Sciatic nerve (tissue), 2 donors: ENCODE data around the gene UBE2Q1. TPM values are rescaled to one million over a fixed set of nuclear protein-coding genes. Genes with fewer than 3 reads are reported as not detected.

ENCODE experiments used
- ATAC-seq: fragments of 200-7000 bp; cut with Tn5 transposase; one replicate; pipeline ENCODE4 v1.9.1; 2020; ENCODE audit warnings: mild to moderate bottlenecking, moderate library complexity
- DNase-seq: peaks from one replicate; pipeline ENCODE4 v3.0.0-alpha.2; 2020; ENCODE audit warnings: low spot score
- intact Hi-C: fragments of 100-400 bp; cut with DNase I; formaldehyde crosslinking; loops from one replicate; pipeline ENCODE4 v1.14.2; 2022
- total RNA-seq: library from RNA; stranded (reverse); fragmentation: NEBNext Ultra II Directional; extraction: Animal tissue kit (Norgen Biotek cat#: 25700); gene quantifications from one replicate; pipeline ENCODE4 v1.2.1, GENCODE V29; 2021
- donor health status: DM: no; HTN: no; CAD: no.
- donor health status: DM: no; HTN: no; CAD: no.

The UBE2Q1 gene
- 67.4 TPM for total RNA-seq

- intact Hi-C loops = loop anchor here (10.0 kb wide), 1 partner anchor 233 kb away; the partner anchor contains the start of genes AQP10 and ATP8B2
- DNase-seq (peak; percentile 80), ATAC-seq (no peak)
Measured at GRCh38 chr1:154557939-154558719, at the start of gene UBE2Q1. UBE2Q1 (minus strand) TSS chr1:154558662; CDS start chr1:154558553, 109 bp downstream.

GRCh38 chr1:154607609-154608396 lies 49.3 kb upstream of the UBE2Q1 start, which contains the start of gene ADAR:
ADAR (minus strand) TSS chr1:154608186; CDS start chr1:154608006, 180 bp downstream.
- intact Hi-C loops = no loop called here
- ATAC-seq (peak; percentile 96), DNase-seq (peak; percentile 94)

GRCh38 chr1:154607106-154607608 lies 48.7 kb upstream of the UBE2Q1 start:
- intact Hi-C loops = no loop called here
- DNase-seq (no peak), ATAC-seq (peak; percentile 3)

- ATAC-seq = no peak
- no peak for DNase-seq
- intact Hi-C loops = no loop called here
Measured at GRCh38 chr1:154605534-154605933, 47.1 kb upstream of the UBE2Q1 start.

- intact Hi-C loops = no loop called here
Measured at GRCh38 chr1:154603317-154603716, 44.9 kb upstream of the UBE2Q1 start.

GRCh38 chr1:154599658-154600057 lies 41.2 kb upstream of the UBE2Q1 start:
- DNase-seq = no peak
- intact Hi-C loops = no loop called here
- ATAC-seq = no peak

More at GRCh38 chr1:154603317-154603716, 44.9 kb upstream of the UBE2Q1 start:
- DNase-seq (no peak), ATAC-seq (no peak)

DNA sequence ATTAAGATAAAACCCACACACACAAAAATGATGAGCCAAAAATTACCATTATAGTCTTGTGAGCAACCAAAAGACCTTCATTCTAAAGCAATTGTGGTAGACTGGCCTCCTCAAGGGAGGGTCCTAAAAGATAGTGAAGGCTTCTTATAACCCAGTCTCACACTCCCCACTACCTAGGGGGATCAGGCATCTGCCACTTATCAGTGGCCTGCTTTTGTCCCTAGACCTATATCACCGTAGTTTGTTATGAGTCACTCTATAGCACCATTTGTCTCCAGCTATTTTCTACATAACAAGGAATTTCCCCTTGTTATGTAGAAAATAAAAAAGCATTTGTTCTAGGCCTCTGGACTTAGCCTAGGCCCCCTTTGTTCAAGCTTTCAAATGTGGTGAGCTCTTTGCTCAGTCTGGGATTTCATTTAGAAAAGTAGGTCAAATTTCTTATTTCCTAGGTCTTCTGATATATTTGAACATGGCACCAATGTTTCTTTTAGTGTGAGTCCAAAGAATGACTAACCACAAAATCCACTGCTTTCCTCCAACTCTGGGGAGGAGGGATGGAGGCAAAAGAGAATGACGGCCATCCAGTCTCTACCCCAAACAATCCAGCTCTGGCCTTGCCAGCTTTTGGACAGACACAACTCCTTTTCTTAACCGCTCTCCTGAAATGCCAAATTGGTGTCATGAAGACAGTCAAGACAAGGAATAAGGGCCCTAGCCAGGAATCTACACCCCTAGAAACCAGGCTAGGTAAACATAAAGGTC lies 40.6 kb upstream of the UBE2Q1 start:
- intact Hi-C loops = no loop called here
- ATAC-seq = no peak
- no peak for DNase-seq

DNA sequence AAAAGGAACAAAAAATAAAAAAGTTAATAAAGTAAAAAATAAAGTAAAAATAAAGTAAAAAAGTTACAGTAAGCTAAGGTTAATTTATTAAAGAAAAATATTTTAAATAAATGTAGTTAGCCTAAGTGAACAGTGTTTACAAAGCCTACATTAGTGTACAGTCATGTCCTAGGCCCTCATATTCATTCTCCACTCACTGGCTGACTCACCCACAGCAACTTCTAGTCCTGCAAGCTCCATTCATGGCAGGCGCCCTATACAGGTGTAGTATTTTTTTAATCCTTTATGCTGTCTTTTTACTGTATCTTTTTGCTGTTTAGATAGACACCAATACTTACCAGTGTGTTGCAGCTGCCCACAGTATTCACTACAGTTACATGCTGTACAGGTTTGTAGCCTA lies 37.2 kb upstream of the UBE2Q1 start:
- intact Hi-C loops = no loop called here
- ATAC-seq (no peak), DNase-seq (no peak)

- intact Hi-C loops = no loop called here
- no peak for DNase-seq
- no peak for ATAC-seq
Measured at GRCh38 chr1:154594811-154595210, 36.3 kb upstream of the UBE2Q1 start.

- intact Hi-C loops = no loop called here
- DNase-seq (no peak), ATAC-seq (no peak)
Measured at GRCh38 chr1:154593390-154593789, 34.9 kb upstream of the UBE2Q1 start.

DNA sequence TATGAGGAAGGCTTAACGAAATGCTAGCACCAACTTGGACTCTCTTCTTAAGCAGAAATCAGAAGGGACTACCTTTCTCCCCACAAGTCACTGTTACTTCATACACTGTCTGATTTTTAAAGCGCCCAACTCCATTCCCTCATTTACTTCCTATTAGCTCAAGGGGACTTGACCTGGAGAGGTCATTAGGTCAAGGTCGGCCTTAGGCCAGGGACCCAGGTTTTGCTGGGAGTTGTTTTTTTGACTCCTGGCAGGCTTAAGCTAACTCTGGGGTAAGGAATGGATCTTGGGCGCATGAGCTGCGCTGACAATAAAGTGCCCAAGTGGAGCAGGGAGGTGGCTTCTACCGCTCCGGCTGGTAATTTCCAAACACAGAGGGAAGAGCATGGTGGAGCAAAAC lies 32.7 kb upstream of the UBE2Q1 start:
- ATAC-seq (no peak), DNase-seq (no peak)
- intact Hi-C loops = no loop called here

- ATAC-seq (no peak), DNase-seq (no peak)
- intact Hi-C loops = no loop called here
Measured at GRCh38 chr1:154590756-154591155, 32.3 kb upstream of the UBE2Q1 start.

- DNase-seq = no peak
- no peak for ATAC-seq
- intact Hi-C loops = no loop called here
Measured at GRCh38 chr1:154589780-154590179, 31.3 kb upstream of the UBE2Q1 start.

DNA sequence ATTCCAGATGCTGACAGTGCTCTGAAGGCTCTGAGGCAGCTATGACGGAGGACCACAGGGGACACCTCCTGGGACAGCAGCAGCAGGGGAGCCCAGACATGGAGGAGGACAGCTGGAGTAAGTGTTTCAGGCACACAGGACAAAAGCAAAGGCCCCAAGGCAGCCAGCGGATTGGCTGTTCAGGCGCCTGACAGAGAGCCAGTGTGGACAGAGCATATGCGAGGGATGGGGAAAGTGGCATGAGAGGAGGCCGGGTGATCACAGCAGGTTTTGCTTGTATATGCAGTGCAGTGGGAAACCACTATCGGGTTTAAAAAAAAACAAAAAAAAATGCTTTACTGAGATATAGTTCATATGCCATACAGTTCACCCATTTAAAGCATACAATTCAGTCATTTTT lies 28.2 kb upstream of the UBE2Q1 start:
- ATAC-seq (no peak), DNase-seq (no peak)
- intact Hi-C loops = no loop called here

GRCh38 chr1:154586231-154586630 lies 27.8 kb upstream of the UBE2Q1 start:
- DNase-seq (no peak), ATAC-seq (no peak)
- intact Hi-C loops = no loop called here

- intact Hi-C loops = no loop called here
- ATAC-seq = no peak
- no peak for DNase-seq
Measured at GRCh38 chr1:154584267-154584994, 26.0 kb upstream of the UBE2Q1 start.

DNA sequence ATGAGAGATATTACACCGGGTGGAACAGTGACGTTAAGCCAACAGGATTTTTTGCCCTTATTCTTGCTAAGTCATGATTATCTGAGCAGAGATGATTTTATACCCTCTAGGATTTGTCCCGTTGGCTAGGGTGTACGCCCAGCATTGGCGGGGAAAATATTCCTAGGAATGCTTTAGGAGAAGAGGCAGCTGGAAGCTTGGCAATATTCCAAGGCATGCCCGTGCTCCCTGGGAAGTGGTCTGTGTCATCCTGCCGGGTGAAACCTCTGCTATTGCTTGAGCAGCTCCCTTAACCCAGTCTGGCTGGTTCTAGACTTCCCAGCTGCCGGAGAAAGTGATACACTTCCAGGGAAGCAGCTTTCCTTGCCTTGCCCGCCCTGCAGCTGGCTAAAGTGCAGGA lies 25.3 kb upstream of the UBE2Q1 start:
- intact Hi-C loops = no loop called here
- no peak for ATAC-seq
- DNase-seq = no peak

- intact Hi-C loops = no loop called here
- DNase-seq = no peak
- ATAC-seq = no peak
Measured at GRCh38 chr1:154582885-154583284, 24.4 kb upstream of the UBE2Q1 start.

GRCh38 chr1:154581766-154582165 lies 23.3 kb upstream of the UBE2Q1 start:
- intact Hi-C loops = no loop called here
- ATAC-seq = no peak
- no peak for DNase-seq
